Dendritic cell treated with granulocyte-macrophage colony-stimulating factor and Interleukin-4, amounts not matched to agents 40 ng/mL and 50 ng/mL, for 4 days (primary cell): Measurements from ENCODE around the gene DHRSX.
"Not testable (repeated sequence)": the region's sequence is repeated elsewhere in the genome, so short reads cannot be mapped to it uniquely, and the experiment has no call there.

Source experiments
- H3K27ac Mint-ChIP-seq: one replicate; pipeline ENCODE4 v1.8.0; 2022; ENCODE audit warnings: mild to moderate bottlenecking, mixed read lengths
- H3K27me3 Mint-ChIP-seq: one replicate; pipeline ENCODE4 v1.8.0; 2022; ENCODE audit warnings: mild to moderate bottlenecking, mixed read lengths
- H3K36me3 Mint-ChIP-seq: one replicate; pipeline ENCODE4 v1.8.0; 2022; ENCODE audit warnings: low read depth, mixed read lengths
- H3K4me1 Mint-ChIP-seq: one replicate; pipeline ENCODE4 v1.8.0; 2022; ENCODE audit warnings: low read depth, mixed read lengths
- H3K4me3 Mint-ChIP-seq: one replicate; pipeline ENCODE4 v1.8.0; 2022; ENCODE audit warnings: mild to moderate bottlenecking, moderate library complexity, mixed read lengths
- H3K9me3 Mint-ChIP-seq: one replicate; pipeline ENCODE4 v1.8.0; 2022; ENCODE audit warnings: mixed read lengths
- intact Hi-C: fragments of 100-400 bp; cut with micrococcal nuclease; formaldehyde crosslinking; loops from one replicate; pipeline ENCODE4 v1.15.0; 2022

The DHRSX gene

GRCh38 chrX:2397229-2398063 is 103.3 kb downstream of the DHRSX start:
- no peaks in the 10 kb centered on the region for H3K4me1 Mint-ChIP-seq
- H3K36me3 Mint-ChIP-seq: peaks cover 30% of the 10 kb centered on the region
- H3K27me3 Mint-ChIP-seq: no peaks in the 10 kb centered on the region
- no peaks in the 10 kb centered on the region for H3K9me3 Mint-ChIP-seq
- H3K27ac Mint-ChIP-seq: no peak overlapping the region
- intact Hi-C loops: no loop called here
- no peak overlapping the region for H3K4me3 Mint-ChIP-seq

- intact Hi-C loops: no loop called here
- no peak overlapping the region for H3K27ac Mint-ChIP-seq
- H3K36me3 Mint-ChIP-seq: peaks cover 35% of the 10 kb centered on the region
Observed at GRCh38 chrX:2395261-2395992, 105.3 kb downstream of the DHRSX start.

GRCh38 chrX:2391869-2392606 is 108.7 kb downstream of the DHRSX start:
- intact Hi-C loops: no loop called here
- Mint-ChIP-seq H3K36me3 (peaks cover 59% of the 10 kb centered on the region), H3K4me3 (no peak overlapping the region)

More at GRCh38 chrX:2395261-2395992, 105.3 kb downstream of the DHRSX start:
- no peak overlapping the region for H3K4me3 Mint-ChIP-seq
- no peaks in the 10 kb centered on the region for H3K27me3 Mint-ChIP-seq
- no peaks in the 10 kb centered on the region for H3K4me1 Mint-ChIP-seq
- H3K9me3 Mint-ChIP-seq: peaks cover 13% of the 10 kb centered on the region

GRCh38 chrX:2390754-2391153 is 110.0 kb downstream of the DHRSX start:
- no peak overlapping the region for H3K27ac Mint-ChIP-seq
- H3K9me3 Mint-ChIP-seq: peaks cover 13% of the 10 kb centered on the region
- no peak overlapping the region for H3K4me3 Mint-ChIP-seq
- intact Hi-C loops: no loop called here
- no peaks in the 10 kb centered on the region for H3K27me3 Mint-ChIP-seq
- peaks cover 59% of the 10 kb centered on the region for H3K36me3 Mint-ChIP-seq
- H3K4me1 Mint-ChIP-seq: no peaks in the 10 kb centered on the region

More at GRCh38 chrX:2391869-2392606, 108.7 kb downstream of the DHRSX start:
- Mint-ChIP-seq H3K27me3 (no peaks in the 10 kb centered on the region), H3K4me1 (no peaks in the 10 kb centered on the region), H3K9me3 (peaks cover 13% of the 10 kb centered on the region), H3K27ac (no peak overlapping the region)

- H3K4me1 Mint-ChIP-seq, intact Hi-C loops: not testable (repeated sequence)
- H3K9me3 Mint-ChIP-seq: peaks cover 13% of the 10 kb centered on the region
Observed at GRCh38 chrX:2389731-2390130, 111.0 kb downstream of the DHRSX start.

GRCh38 chrX:2389324-2389723 is 111.5 kb downstream of the DHRSX start:
- Mint-ChIP-seq H3K27me3 (no peaks in the 10 kb centered on the region), H3K4me3 (no peak overlapping the region), H3K36me3 (peaks cover 48% of the 10 kb centered on the region), H3K9me3 (peaks cover 13% of the 10 kb centered on the region), H3K27ac (no peak overlapping the region), H3K4me1 (no peaks in the 10 kb centered on the region)
- intact Hi-C loops: no loop called here

More at GRCh38 chrX:2389731-2390130, 111.0 kb downstream of the DHRSX start:
- peaks cover 52% of the 10 kb centered on the region for H3K36me3 Mint-ChIP-seq
- H3K27me3 Mint-ChIP-seq, H3K27ac Mint-ChIP-seq, H3K4me3 Mint-ChIP-seq: not testable (repeated sequence)

GRCh38 chrX:2388669-2389068 is 112.1 kb downstream of the DHRSX start:
- peaks cover 41% of the 10 kb centered on the region for H3K36me3 Mint-ChIP-seq
- intact Hi-C loops: no loop called here
- H3K27me3 Mint-ChIP-seq: no peaks in the 10 kb centered on the region
- no peaks in the 10 kb centered on the region for H3K4me1 Mint-ChIP-seq
- no peak overlapping the region for H3K4me3 Mint-ChIP-seq
- no peak overlapping the region for H3K27ac Mint-ChIP-seq
- H3K9me3 Mint-ChIP-seq: peaks cover 13% of the 10 kb centered on the region

GRCh38 chrX:2387614-2388239 is 113.0 kb downstream of the DHRSX start:
- no peak overlapping the region for H3K4me3 Mint-ChIP-seq
- no peaks in the 10 kb centered on the region for H3K4me1 Mint-ChIP-seq
- intact Hi-C loops: no loop called here
- no peak overlapping the region for H3K27ac Mint-ChIP-seq
- H3K9me3 Mint-ChIP-seq: peaks cover 13% of the 10 kb centered on the region
- H3K27me3 Mint-ChIP-seq: no peaks in the 10 kb centered on the region
- peaks cover 41% of the 10 kb centered on the region for H3K36me3 Mint-ChIP-seq

- intact Hi-C loops: no loop called here
- no peaks in the 10 kb centered on the region for H3K9me3 Mint-ChIP-seq
- no peaks in the 10 kb centered on the region for H3K27me3 Mint-ChIP-seq
- H3K4me1 Mint-ChIP-seq: no peaks in the 10 kb centered on the region
- H3K36me3 Mint-ChIP-seq: peaks cover 29% of the 10 kb centered on the region
- H3K4me3 Mint-ChIP-seq: no peak overlapping the region
- no peak overlapping the region for H3K27ac Mint-ChIP-seq
Observed at GRCh38 chrX:2385224-2385623, 115.6 kb downstream of the DHRSX start.

- H3K9me3 Mint-ChIP-seq: no peaks in the 10 kb centered on the region
- H3K27ac Mint-ChIP-seq: no peak overlapping the region
- H3K4me1 Mint-ChIP-seq: no peaks in the 10 kb centered on the region
- H3K27me3 Mint-ChIP-seq: no peaks in the 10 kb centered on the region
- peaks cover 24% of the 10 kb centered on the region for H3K36me3 Mint-ChIP-seq
- H3K4me3 Mint-ChIP-seq: no peak overlapping the region
- intact Hi-C loops: no loop called here
Observed at GRCh38 chrX:2384486-2384885, 116.3 kb downstream of the DHRSX start.

GRCh38 chrX:2383735-2384134 is 117.0 kb downstream of the DHRSX start:
- H3K36me3 Mint-ChIP-seq: peaks cover 16% of the 10 kb centered on the region
- no peak overlapping the region for H3K27ac Mint-ChIP-seq
- H3K4me3 Mint-ChIP-seq: no peak overlapping the region
- intact Hi-C loops: no loop called here
- no peaks in the 10 kb centered on the region for H3K9me3 Mint-ChIP-seq
- no peaks in the 10 kb centered on the region for H3K4me1 Mint-ChIP-seq
- no peaks in the 10 kb centered on the region for H3K27me3 Mint-ChIP-seq

GRCh38 chrX:2383144-2383543 is 117.6 kb downstream of the DHRSX start:
- intact Hi-C loops: no loop called here
- Mint-ChIP-seq H3K27me3 (no peaks in the 10 kb centered on the region), H3K36me3 (peaks cover 10% of the 10 kb centered on the region), H3K27ac (no peak overlapping the region), H3K4me3 (no peak overlapping the region), H3K9me3 (no peaks in the 10 kb centered on the region), H3K4me1 (no peaks in the 10 kb centered on the region)

- H3K9me3 Mint-ChIP-seq, intact Hi-C loops, H3K27me3 Mint-ChIP-seq, H3K36me3 Mint-ChIP-seq, H3K4me3 Mint-ChIP-seq, H3K4me1 Mint-ChIP-seq, H3K27ac Mint-ChIP-seq: not testable (repeated sequence)
Observed at GRCh38 chrX:2382433-2383048, 118.2 kb downstream of the DHRSX start.
